ENCODE measurements around the gene ZIC2. TPM values are rescaled to one million over a fixed set of nuclear protein-coding genes. Genes with fewer than 3 reads are reported as not detected.

The ZIC2 gene
- total and polyA plus RNA-seq, 2 of the 8 experiments (the other 6 are each of a cell fraction or from before 2014, with no cell fraction given) = 53.2 to 372 TPM

DNA sequence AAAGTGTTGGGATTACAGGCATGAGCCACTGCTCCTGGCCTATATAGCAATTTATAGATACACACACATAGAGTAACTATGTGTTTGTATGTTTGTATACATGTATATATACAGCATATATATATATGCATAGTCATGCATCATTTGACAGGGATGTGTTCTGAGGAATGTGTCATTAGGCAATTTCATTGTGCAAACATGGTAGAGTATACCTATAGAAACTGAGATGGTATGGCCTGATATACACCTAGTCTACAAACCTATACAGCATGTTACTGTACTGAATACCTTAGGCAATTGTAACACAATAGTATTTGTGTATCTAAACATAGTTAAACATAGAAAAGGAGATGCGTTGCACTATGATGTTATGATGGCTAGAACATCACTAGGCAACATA lies 54.4 kb downstream of the ZIC2 start:
- no peak overlapping the region for H4K8ac ChIP-seq (ENCODE audit: extremely low read depth, insufficient read depth, low read length)
- no peak overlapping the region for H4K91ac ChIP-seq (replicated peaks; ENCODE audit: insufficient read length, low read length)
- WGBS, 2 experiments (ENCODE audit: extremely low coverage in 1 of 2, insufficient coverage in 1 of 2, insufficient read length in 1 of 2, insufficient replicate concordance in 2 of 2, low coverage in 1 of 2, low lambda C conversion rate in 2 of 2, missing lambda C conversion rate in 1 of 2) = 89% methylated on average over 1 of the region's 1 CpG; no CpG with 5 or more reads in 1 of the 2 experiments
- no peaks in the 10 kb centered on the region for H3K36me3 ChIP-seq (ENCODE audit: control insufficient read depth in 2 of 4, insufficient read depth in 4 of 4, low read length in 3 of 4)
- H2AFZ ChIP-seq (ENCODE audit: low read length) = no peak overlapping the region
- no peak overlapping the region for H2AK5ac ChIP-seq (ENCODE audit: low read depth, low read length)
- H3K23me2 ChIP-seq (ENCODE audit: low read depth, low read length) = no peaks in the 10 kb centered on the region; the same call in 1 of the 2 replicates
- H3K79me1 ChIP-seq (ENCODE audit: low read depth, low read length) = no peaks in the 10 kb centered on the region
- FAIRE-seq = no peak
- H3K23ac ChIP-seq (ENCODE audit: insufficient read length) = no peak overlapping the region
- no peaks in the 10 kb centered on the region for H3K27me3 ChIP-seq (replicated peaks in 1 of 4; ENCODE audit: control insufficient read depth in 3 of 4, extremely low read depth in 1 of 4, insufficient read depth in 3 of 4, low read length in 3 of 4)
- no peaks in the 10 kb centered on the region for H4K20me1 ChIP-seq (replicated peaks in 1 of 2; ENCODE audit: control insufficient read depth in 1 of 2, insufficient read depth in 2 of 2, low read length in 2 of 2)
- no peaks in the 10 kb centered on the region for H3K4me1 ChIP-seq (replicated peaks in 1 of 4; ENCODE audit: control insufficient read depth in 3 of 4, insufficient read depth in 4 of 4, low read length in 3 of 4)
- H3K9ac ChIP-seq (replicated peaks in 1 of 4; ENCODE audit: extremely low read depth in 1 of 4, low read depth in 3 of 4, low read length in 3 of 4) = no peak overlapping the region
- no peak overlapping the region for H3K4me3 ChIP-seq (ENCODE audit: extremely low read depth in 1 of 4, insufficient read depth in 2 of 4, low read depth in 3 of 4, low read length in 4 of 4)
- H3K79me2 ChIP-seq (ENCODE audit: control insufficient read depth in 1 of 2, insufficient read depth in 2 of 2, low read length in 2 of 2) = no peaks in the 10 kb centered on the region
- H2BK5ac ChIP-seq (ENCODE audit: low read depth, low read length) = no peak overlapping the region
- no peak overlapping the region for H2BK12ac ChIP-seq (ENCODE audit: low read depth, low read length)
- no peak overlapping the region for H3K4ac ChIP-seq (replicated peaks; ENCODE audit: insufficient read length, low read depth, low read length)
- ChIA-PET POLR2A (ENCODE audit: partially characterized antibody) (no interaction called here), CTCF (ENCODE audit: partially characterized antibody) (interaction anchor here (1.1 kb wide), 1 partner anchor 289 kb away, joined by 3 read pairs; no protein-coding TSS in a partner anchor)
- H2BK20ac ChIP-seq (ENCODE audit: low read length) = no peak overlapping the region
- no peak overlapping the region for H2BK15ac ChIP-seq (ENCODE audit: low read length)
- H3K14ac ChIP-seq (ENCODE audit: insufficient read length) = no peak overlapping the region
- H3K4me2 ChIP-seq (ENCODE audit: insufficient read depth in 1 of 2, low read depth in 2 of 2, low read length in 2 of 2) = no peak overlapping the region
- H4K5ac ChIP-seq (ENCODE audit: insufficient read length, low read depth, low read length) = no peak overlapping the region
- no peak for DNase-seq (ENCODE audit: low read depth in 1 of 2, low spot score in 2 of 2)
- H3K27ac ChIP-seq (ENCODE audit: low read depth, low read length) = no peak overlapping the region
- TF ChIP-seq JUND (IDR thresholded peaks at IDR 0.05; ENCODE audit: low read length) (no peak), CBX5 (IDR thresholded peaks at IDR 0.05; ENCODE audit: low read depth, low read length) (no peak), USF2 (IDR thresholded peaks at IDR 0.05; ENCODE audit: low read length) (no peak), KDM1A (IDR thresholded peaks at IDR 0.05; ENCODE audit: borderline replicate concordance, low read length) (no peak), SAP30 (IDR thresholded peaks at IDR 0.05; ENCODE audit: insufficient read depth, insufficient replicate concordance, low read length) (no peak), SRF (IDR thresholded peaks at IDR 0.05; ENCODE audit: low read depth, low read length) (no peak), RXRA (IDR thresholded peaks at IDR 0.05; ENCODE audit: insufficient read depth, low read depth, low read length) (no peak), SP4 (IDR thresholded peaks at IDR 0.05; ENCODE audit: low read length) (no peak)
- H3K9me3 ChIP-seq (ENCODE audit: insufficient read depth in 2 of 2, low read depth in 1 of 2, low read length in 1 of 2) = no peaks in the 10 kb centered on the region
- no peak overlapping the region for H3K56ac ChIP-seq (replicated peaks; ENCODE audit: insufficient read length, low read depth, low read length)
- no peak overlapping the region for H3K18ac ChIP-seq (ENCODE audit: extremely low read depth, low read length)
- no peak overlapping the region for H2BK120ac ChIP-seq (replicated peaks; ENCODE audit: low read depth, low read length)
